Epithelial cell of prostate (primary cell): Measurements from ENCODE around the gene DTHD1.

Experiments used
- DNase-seq: peaks from one replicate; pipeline ENCODE4 v3.0.0-alpha.2; 2011; ENCODE audit warnings: low read depth, low spot score
- H3K27ac ChIP-seq: fragments of 450-650 bp; 2 replicates; pipeline ENCODE4 v1.5.1; 2017; ENCODE audit warnings: mild to moderate bottlenecking

The DTHD1 gene

GRCh38 chr4:36281384-36282106 is at the start of gene DTHD1:
Gene DTHD1 (plus strand): TSS chr4:36281616. CDS start chr4:36281759, 143 bp downstream.
- DNase-seq = peak; percentile 62

DNA sequence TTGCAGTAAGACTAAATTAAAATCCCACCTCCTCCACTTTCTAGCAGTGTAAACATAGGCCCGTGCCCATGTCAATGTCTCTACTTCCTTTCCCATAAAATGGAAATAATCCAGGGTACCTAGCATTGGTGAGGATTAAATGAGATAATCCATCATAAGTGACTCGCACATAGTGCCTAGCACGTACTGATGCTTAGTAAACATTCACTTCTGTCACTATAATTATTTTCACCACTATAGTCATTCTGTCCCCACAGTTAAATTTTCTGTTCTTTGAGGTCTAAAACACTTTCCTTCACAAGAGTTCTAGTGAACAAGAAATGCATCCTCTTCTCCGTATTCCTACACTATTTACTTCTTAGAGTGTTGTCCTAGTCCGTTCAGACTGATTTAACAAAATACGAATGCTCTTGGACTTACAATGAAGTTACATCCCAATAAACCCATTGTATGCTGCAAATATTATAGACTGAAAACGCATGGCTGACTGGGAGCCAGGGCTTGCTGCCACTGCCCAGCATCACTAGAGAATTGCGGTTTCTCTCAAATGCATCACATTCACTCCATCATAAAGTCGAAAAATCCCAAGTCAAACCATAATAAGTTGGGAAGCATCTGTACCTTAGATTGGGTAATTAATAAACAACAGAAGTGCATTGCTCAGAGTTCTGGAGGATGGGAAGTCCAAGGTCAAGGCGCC is 47.7 kb upstream of the DTHD1 start:
- H3K27ac ChIP-seq = no peak overlapping the region
- no peak for DNase-seq

More at GRCh38 chr4:36281384-36282106, at the start of gene DTHD1:
- H3K27ac ChIP-seq = peak within 1 kb of the TSS; percentile 70

- H3K27ac ChIP-seq = peak overlapping the region; percentile 35
- peak; percentile 61 for DNase-seq
Observed at GRCh38 chr4:36235306-36235705, 46.1 kb upstream of the DTHD1 start.

- DNase-seq = no peak
- H3K27ac ChIP-seq = peak overlapping the region; percentile 35
Observed at GRCh38 chr4:36236159-36236558, 45.3 kb upstream of the DTHD1 start.

- H3K27ac ChIP-seq = no peak overlapping the region
- DNase-seq = no peak
Observed at GRCh38 chr4:36237366-36238313, 43.8 kb upstream of the DTHD1 start.

DNA sequence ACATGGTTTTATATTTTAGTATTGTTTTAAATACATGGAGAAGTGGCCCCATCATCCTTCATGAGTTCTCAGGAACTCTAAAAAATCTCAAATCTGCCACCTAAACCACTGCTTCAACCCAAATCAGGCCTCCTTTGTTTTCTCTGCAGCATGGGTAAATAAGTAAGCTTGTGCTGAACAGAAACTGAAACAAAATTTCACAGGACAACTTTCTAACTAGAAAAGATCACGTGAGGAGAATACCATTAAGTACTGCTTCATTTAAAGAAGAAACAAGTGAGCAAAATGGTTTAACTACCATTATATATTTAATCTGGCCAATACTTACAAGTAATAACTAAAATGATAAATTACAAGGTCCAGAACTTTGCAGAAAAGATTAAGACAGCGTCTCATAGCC is 39.6 kb upstream of the DTHD1 start:
- no peak overlapping the region for H3K27ac ChIP-seq
- DNase-seq = no peak

DNA sequence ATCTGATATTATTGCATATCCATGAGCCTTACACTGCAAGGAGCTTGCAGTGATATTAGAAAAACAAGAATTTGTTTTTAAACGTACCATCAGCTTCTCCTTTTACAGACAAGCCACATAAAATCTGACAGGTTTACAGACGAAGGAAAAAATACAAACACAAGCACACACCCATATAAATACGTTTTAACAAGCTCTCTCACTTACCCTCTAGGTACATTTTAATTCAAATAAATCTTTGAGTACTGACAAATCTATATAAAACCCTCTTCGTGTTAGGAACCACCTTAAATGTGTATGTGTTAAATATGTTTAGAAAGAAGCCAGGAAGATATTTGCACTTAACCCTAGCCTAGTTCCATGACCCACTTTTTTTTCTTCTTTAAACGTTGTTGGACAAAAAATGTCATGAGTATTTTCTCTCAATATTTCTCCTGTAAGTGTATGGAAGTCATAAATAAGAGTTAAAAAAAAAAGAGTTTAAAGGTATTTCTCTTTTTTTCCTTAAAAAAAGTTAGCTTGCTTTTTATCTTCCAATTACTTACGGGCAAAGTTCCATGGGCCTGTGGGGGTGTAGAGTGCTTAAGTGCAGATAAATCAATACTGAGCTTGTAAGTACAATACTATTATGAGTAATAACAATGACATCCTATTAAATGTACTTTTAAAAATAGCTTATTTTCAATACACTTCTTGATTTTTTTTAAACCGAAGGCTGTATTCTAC is 38.6 kb upstream of the DTHD1 start:
- peak overlapping the region; percentile 94 for H3K27ac ChIP-seq
- DNase-seq = no peak

- H3K27ac ChIP-seq = peak overlapping the region; percentile 94
- no peak for DNase-seq
Observed at GRCh38 chr4:36243355-36244256, 37.8 kb upstream of the DTHD1 start.

GRCh38 chr4:36244257-36245082 is 36.9 kb upstream of the DTHD1 start, which contains the start of gene ARAP2:
Gene ARAP2 (minus strand): TSS chr4:36244514. CDS start chr4:36229486, 15,028 bp downstream.
- H3K27ac ChIP-seq = peak within 1 kb of the TSS; percentile 94
- peak; percentile 43 for DNase-seq

DNA sequence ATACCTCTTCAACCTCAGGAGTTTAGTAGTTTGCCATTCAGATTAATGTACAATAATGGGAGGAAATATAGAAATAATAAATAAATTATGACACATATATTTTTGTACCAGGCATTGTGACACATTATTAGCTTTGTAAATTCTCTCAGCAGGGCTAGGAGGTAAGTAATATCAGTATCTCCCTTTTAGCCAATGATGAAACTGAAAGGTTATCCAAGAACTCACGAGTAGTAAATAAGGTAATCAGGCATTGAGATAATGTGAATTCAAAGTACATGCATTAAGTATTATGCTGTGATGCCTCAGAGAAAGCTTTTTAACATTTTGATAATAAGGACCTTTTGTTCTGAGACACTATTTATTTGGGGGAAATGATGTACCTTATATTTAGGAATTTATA is 31.8 kb upstream of the DTHD1 start:
- H3K27ac ChIP-seq = no peak overlapping the region
- DNase-seq = no peak

DNA sequence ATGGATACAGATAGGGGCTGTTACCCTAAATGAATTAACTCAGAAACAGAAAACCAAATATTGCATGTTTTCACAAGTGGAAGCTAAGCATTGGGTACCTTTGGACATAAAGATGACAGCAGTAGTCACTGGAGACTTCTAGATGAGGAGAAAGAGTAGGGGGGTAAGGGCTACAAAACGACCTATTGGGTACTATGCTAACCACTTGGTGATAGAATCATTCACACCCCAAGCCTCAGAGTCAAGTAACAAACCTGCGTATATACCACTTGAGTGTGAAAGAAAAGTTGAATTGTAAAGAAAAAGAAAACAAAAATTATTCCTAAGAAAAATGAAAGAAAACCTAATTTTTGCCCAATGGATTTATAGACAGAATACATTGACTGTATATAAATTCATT is 29.4 kb upstream of the DTHD1 start:
- H3K27ac ChIP-seq = no peak overlapping the region
- DNase-seq = no peak

GRCh38 chr4:36254371-36254770 is 27.0 kb upstream of the DTHD1 start:
- H3K27ac ChIP-seq = no peak overlapping the region
- no peak for DNase-seq

DNA sequence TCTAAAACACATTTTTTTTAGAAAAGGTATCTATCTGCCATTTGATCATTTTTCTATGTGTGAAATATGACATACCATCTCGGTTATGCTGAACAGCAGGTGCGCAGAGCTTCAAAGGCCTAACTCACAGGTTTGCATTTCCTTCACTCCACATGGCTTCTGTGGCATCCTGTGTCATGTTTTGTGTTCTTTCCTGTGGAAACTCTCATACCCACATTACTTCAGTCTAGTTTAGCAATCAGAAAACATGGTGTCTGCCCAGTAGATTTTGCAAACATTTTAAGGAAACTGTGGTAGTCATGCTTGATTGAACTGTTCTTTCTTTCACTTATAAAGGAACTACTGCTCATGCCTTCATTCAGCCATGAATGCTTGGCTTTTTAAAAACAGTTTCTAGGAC is 25.8 kb upstream of the DTHD1 start:
- H3K27ac ChIP-seq = no peak overlapping the region

GRCh38 chr4:36256398-36256891 is 25.0 kb upstream of the DTHD1 start:
- no peak overlapping the region for H3K27ac ChIP-seq
- no peak for DNase-seq

More for the DNA sequence above, 25.8 kb upstream of the DTHD1 start:
- DNase-seq = no peak

- no peak overlapping the region for H3K27ac ChIP-seq
- no peak for DNase-seq
Observed at GRCh38 chr4:36260731-36261130, 20.7 kb upstream of the DTHD1 start.

DNA sequence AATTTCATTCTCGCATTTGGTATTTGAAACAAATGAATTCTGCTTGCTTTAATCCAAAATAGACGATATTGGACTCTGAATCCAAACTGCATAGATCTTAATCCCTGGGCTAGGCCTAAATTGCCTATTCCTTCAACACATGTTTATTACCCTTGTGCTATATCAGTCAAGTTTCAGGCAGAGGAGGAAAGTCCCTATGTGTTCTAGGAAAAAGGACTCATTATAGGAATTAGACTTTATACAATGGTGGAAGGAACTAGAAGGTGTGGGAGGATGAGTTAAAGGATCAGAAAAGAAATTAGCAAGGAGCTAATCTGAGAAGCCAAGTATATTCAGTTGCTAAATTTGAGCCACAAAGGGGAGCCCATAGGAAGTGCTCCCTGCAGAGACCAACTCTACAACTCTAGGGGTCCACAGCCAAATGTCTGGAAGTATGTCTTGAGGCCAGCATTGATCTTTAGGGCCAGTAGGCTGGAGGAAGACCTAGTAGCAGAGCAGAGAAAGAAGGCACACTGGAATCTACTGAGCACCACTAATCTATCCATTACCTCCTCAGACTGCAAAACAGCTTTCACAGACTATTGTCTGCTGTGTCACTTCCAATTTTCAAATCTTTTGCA is 17.1 kb upstream of the DTHD1 start:
- H3K27ac ChIP-seq = no peak overlapping the region
- no peak for DNase-seq

DNA sequence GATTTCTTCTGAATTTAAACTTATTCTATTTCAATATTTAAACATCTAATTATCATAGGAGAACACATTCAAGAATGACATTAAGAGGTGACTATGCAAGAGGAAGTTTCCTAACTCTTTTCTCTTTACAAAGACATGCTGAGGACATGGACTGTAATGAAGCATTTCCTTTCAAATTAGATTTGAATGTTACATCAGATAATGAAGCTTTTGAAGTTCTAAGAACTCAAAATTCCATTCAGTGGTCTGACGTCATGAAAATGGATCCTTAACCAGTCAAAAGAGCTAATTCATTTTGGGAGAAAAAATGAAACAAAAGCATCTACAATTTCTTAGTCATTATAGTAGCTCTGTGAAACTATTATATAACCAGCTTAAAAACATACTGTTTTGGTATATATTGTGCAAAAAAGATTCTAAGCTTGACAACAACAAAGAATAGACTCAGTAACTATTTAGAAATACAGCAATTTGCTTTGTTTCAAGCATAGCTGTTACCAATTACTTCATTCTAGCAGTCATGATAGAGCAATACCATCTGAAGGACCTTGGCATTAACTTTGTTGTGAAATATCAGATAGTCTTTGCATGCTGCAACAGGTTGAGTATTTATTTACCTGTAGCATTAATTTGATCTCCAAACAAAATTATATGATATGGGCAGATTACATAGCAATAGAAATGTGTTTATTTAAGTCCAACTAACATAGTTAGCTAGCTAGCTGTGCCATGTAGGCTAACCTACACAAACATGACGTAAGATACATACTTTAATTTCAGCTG is 13.7 kb upstream of the DTHD1 start:
- DNase-seq = no peak
- peak overlapping the region; percentile 38 for H3K27ac ChIP-seq
